Measurements from ENCODE around the gene RIPOR2. TPM values are rescaled to one million over a fixed set of nuclear protein-coding genes. Genes with fewer than 3 reads are reported as not detected.

The RIPOR2 gene
- total and polyA plus RNA-seq, 10 of the 15 experiments (the other 5 are each of a cell fraction or from before 2014, with no cell fraction given) = 22.2 to 48.2 (median 34.7) TPM

DNA sequence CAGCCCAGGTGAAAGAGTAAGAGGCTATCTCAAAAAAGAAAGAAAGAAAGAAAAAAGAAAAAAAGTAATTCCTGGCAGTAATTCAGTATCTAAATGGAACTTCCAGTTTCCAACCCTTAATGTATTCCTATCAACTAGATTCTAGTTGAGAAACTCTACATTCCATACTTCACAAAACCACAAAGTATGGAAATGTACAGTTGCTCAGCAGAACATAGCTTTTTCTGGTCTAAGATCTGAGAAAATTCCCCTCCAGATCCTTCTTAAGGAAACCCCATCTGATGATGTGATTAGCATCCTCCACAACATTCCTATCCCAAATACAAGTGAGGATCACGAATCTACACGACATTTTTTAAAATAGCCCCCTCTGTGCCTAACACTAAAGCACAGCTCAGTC, 140.7 kb downstream of the RIPOR2 start:
- H3K36me3 ChIP-seq (ENCODE audit: control insufficient read depth in 2 of 2, insufficient read depth in 2 of 2, low read length in 1 of 2) = no peaks in the 10 kb centered on the region
- H3K4me2 ChIP-seq (ENCODE audit: control insufficient read depth, insufficient read depth) = no peak overlapping the region
- no peaks in the 10 kb centered on the region for H3K4me1 ChIP-seq (ENCODE audit: control insufficient read depth, insufficient read depth, low read length)
- FAIRE-seq (no peak), DNase-seq (ENCODE audit: low read depth, low spot score) (no peak), ATAC-seq (no peak)
- POLR2A ChIA-PET = interaction anchor here (0.6 to 1.2 kb wide), 2 partner anchors 11 to 26 kb away, joined by 3 to 4 read pairs; no protein-coding TSS in a partner anchor
- H3K79me2 ChIP-seq (ENCODE audit: control insufficient read depth, insufficient read depth, low read length) = no peaks in the 10 kb centered on the region
- no peaks in the 10 kb centered on the region for H3K27me3 ChIP-seq (replicated peaks in 1 of 2; ENCODE audit: control insufficient read depth in 2 of 2, insufficient read depth in 2 of 2, low read length in 1 of 2)
- CTCF ChIA-PET = interaction anchor here (0.6 to 0.8 kb wide), 3 partner anchors 171 to 751 kb away, joined by 3 to 4 read pairs (median 4); no protein-coding TSS in a partner anchor
- no peak overlapping the region for H3K4me3 ChIP-seq
- SMC1A ChIA-PET (ENCODE audit: uncharacterized antibody, unreplicated experiment) = interaction anchor here (0.6 to 5.1 kb wide), 5 partner anchors 10 to 229 kb away, joined by 3 to 25 read pairs (median 9); no protein-coding TSS in a partner anchor
- no peak overlapping the region for H2AFZ ChIP-seq (ENCODE audit: control insufficient read depth, low read depth, low read length)
- TF ChIP-seq PAX8 (IDR thresholded peaks at IDR 0.05) (no peak), NR2C1 (IDR thresholded peaks at IDR 0.05) (no peak), RFX5 (IDR thresholded peaks at IDR 0.05; ENCODE audit: low read depth, low read length) (no peak), SIX5 (IDR thresholded peaks at IDR 0.05; ENCODE audit: low read depth, low read length, severe bottlenecking) (no peak), CBFB (IDR thresholded peaks at IDR 0.05; ENCODE audit: low read depth) (no peak), STAT1 (conservative IDR thresholded peaks at IDR 0.05) (no peak), RUNX3 (IDR thresholded peaks at IDR 0.05; ENCODE audit: low read length) (no peak), YY1 (IDR thresholded peaks at IDR 0.05; ENCODE audit: low read depth, low read length) (no peak), CHD2 (IDR thresholded peaks at IDR 0.05; ENCODE audit: borderline replicate concordance, low read depth, low read length) (no peak), BCL11A (IDR thresholded peaks at IDR 0.05; ENCODE audit: low read depth, low read length) (no peak), SUPT20H (IDR thresholded peaks at IDR 0.05; ENCODE audit: borderline replicate concordance, control insufficient read depth, low read depth, low read length) (no peak)
- TF ChIP-seq, protein P1, sequence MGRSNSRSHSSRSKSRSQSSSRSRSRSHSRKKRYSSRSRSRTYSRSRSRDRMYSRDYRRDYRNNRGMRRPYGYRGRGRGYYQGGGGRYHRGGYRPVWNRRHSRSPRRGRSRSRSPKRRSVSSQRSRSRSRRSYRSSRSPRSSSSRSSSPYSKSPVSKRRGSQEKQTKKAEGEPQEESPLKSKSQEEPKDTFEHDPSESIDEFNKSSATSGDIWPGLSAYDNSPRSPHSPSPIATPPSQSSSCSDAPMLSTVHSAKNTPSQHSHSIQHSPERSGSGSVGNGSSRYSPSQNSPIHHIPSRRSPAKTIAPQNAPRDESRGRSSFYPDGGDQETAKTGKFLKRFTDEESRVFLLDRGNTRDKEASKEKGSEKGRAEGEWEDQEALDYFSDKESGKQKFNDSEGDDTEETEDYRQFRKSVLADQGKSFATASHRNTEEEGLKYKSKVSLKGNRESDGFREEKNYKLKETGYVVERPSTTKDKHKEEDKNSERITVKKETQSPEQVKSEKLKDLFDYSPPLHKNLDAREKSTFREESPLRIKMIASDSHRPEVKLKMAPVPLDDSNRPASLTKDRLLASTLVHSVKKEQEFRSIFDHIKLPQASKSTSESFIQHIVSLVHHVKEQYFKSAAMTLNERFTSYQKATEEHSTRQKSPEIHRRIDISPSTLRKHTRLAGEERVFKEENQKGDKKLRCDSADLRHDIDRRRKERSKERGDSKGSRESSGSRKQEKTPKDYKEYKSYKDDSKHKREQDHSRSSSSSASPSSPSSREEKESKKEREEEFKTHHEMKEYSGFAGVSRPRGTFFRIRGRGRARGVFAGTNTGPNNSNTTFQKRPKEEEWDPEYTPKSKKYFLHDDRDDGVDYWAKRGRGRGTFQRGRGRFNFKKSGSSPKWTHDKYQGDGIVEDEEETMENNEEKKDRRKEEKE (IDR thresholded peaks at IDR 0.05) = no peak
- TF ChIP-seq, protein P2, sequence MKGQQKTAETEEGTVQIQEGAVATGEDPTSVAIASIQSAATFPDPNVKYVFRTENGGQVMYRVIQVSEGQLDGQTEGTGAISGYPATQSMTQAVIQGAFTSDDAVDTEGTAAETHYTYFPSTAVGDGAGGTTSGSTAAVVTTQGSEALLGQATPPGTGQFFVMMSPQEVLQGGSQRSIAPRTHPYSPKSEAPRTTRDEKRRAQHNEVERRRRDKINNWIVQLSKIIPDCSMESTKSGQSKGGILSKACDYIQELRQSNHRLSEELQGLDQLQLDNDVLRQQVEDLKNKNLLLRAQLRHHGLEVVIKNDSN (IDR thresholded peaks at IDR 0.05; ENCODE audit: borderline replicate concordance, extremely low read length, insufficient read depth, low read depth, low read length) = no peak
- H4K20me1 ChIP-seq (ENCODE audit: control insufficient read depth, insufficient read depth) = no peaks in the 10 kb centered on the region
- RAD21 ChIA-PET (ENCODE audit: unreplicated experiment) = interaction anchor here (1.0 to 1.8 kb wide), 3 partner anchors 10 to 275 kb away, joined by 3 to 6 read pairs (median 4); no protein-coding TSS in a partner anchor
- intact Hi-C loops (cut with micrococcal nuclease; ENCODE audit: unreplicated experiment) = no loop called here
- WGBS (ENCODE audit: insufficient coverage, insufficient replicate concordance, low lambda C conversion rate, missing lambda C conversion rate) = 69% methylated on average over 2 of the region's 2 CpGs
- in situ Hi-C loops (cut with MboI) = no loop called here
- H3K27ac ChIP-seq (ENCODE audit: control insufficient read depth, insufficient read depth) = no peak overlapping the region
- no TSS peak for BruUV-seq (replicated peaks)
- no peak overlapping the region for H3K9ac ChIP-seq (ENCODE audit: control insufficient read depth, insufficient read depth, low read length)
- no peaks in the 10 kb centered on the region for H3K9me3 ChIP-seq (replicated peaks; ENCODE audit: control insufficient read depth, insufficient read depth, low read length)
